ENCODE results near the gene GPC3.

GRCh38 chrX:134025986-134026545 lies 40.7 kb upstream of the GPC3 start:
- TF ChIP-seq CTCF (IDR thresholded peaks at IDR 0.05) (no peak), POLR2A (IDR thresholded peaks at IDR 0.05) (no peak)
